Activated CD4-positive, alpha-beta T cell treated with anti-CD3 and anti-CD28 coated beads for 4 hours (primary cell): ENCODE results near the gene DUSP15.
"Not testable (repeated sequence)": the region's sequence is repeated elsewhere in the genome, so short reads cannot be mapped to it uniquely, and the experiment has no call there.

Experiments used
- DNase-seq, 2 donors: peaks; one replicate each; pipeline ENCODE4 v3.0.0-alpha.2; 2020

The DUSP15 gene

DNA sequence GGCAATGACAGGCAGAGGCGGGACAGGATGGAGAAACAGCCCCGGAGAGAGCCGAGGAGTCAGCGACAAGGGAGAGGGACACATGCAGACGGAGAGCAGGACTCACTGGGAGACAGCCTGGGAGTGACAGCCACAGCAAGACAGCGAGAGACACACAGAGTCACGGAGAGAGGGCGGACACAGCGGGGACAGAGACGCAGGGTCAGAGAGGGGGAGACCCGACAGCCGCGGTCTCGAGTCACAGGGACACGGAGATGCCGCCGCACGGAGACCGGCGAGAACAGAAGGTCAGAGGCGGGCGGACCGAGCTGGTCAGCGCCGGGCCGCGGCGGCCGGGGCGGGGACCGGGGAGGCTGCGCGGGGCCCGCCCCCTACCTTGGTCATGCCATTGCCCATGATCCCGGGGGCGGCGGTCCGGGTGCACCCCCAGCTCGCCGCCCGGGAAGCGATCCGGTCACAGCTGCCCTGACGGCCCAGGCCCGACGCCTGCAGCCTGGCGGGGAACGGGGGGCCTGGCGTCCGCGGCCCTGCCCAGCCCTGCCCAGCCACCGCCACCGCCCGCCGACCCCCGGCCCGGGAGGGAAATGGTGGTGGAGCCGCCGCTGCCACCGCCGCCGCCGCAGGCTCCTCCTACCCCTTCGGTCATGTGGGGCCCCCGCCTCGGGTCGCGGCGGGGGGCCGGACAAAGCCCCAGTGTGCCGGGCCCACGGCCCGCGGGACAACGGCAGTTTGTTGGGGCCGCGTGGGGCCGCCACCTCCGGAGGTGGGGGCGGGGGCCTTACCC lies at the start of gene DUSP15, which contains the start of gene TTLL9:
DUSP15 (minus strand) TSS at position 586 of the 784 bp plus-strand sequence; CDS start at position 396, 190 bp downstream.
TTLL9 (plus strand) TSS at position 693 of the 784 bp plus-strand sequence. CDS start 493 bp downstream, outside the sequence.
- DNase-seq, result no peak

DNA sequence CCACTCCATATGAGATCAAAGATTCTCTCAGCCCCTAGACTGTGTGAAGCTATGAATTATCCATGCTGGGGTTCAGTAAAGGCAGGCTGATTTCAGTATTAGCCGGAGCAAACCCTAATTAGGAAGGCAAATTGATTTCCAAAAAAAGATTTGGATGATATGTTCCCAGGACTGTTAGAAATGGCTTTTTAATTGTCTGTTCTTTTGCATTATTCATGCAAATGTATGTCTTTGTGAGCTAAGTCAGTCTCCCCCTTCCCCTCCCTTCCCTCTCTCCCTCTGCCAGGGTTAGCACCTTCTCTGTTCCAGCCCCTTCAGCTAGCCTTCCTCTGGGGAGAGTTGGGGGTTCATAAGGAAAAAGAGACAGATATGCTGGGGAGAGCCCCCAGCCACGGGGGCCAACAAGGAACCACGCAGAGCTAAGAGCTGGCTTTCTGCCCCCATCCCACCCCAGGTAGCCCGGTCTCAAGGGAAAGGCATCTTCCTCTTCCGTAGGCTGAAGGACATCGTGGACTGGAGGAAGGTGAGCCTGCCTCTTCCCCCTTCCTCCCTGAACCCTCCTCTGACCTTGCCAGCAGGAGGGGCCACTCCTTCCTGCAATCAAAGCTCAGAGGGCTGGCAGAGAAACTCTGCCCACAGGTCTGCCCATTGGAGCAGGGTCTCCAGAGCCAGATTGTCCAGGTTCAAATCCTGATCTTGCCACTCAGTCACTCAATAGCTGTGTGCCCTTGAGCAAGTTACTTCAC lies 49.3 kb upstream of the DUSP15 start:
- no peak for DNase-seq

DNA sequence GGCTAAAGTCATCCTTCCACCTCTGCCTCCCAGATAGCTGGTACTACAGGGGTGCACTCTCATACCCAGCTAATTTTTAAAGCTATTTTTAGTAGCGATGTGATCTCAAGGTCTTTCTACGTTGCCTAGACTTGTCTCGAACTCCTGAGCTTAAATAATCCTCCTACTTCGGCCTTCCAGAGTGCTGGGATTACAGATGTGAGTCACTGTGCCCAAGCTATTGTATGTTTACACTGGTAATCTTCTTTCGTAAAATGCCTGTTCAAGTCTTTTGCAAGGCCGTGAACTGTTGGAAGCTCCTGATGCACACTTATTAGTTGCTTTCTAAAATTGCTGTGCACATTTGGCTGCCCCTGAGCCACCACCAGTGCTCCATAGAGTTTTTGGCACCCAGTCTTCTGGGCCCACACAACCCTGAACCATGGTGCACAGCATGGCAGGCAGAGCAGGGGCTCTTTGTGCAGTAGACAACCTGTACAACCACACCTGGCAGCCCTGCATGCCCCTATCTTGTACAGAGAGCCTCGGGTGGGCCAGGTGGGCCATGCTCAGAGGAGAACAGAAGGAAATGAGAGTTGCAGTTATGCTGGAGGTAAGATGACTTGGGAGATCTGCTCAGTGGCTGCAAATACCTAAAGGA lies 48.3 kb upstream of the DUSP15 start:
- DNase-seq, result no peak

DNA sequence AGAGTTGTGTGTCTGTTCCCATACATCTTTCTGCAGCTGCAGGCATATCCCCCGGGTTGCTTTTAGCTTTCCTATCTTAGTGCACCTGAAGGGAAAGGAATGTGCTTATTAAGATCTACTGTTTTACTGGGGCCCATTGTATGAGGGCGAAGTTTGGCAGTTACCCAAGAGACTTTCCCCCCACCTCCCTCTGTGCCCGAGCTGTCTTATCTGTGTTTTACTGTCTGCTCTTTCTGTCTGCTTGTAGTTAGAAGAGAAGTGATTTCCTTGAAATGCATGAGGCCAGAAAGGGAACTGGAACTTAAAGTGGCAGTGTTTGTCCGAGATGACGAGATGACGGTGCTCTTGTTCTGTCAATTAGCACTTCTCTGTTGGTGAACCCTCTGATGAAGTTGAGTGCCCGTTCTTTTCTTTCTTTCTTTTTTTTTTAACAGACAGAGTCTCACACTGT lies 47.7 kb upstream of the DUSP15 start:
- not testable (repeated sequence) for DNase-seq

DNA sequence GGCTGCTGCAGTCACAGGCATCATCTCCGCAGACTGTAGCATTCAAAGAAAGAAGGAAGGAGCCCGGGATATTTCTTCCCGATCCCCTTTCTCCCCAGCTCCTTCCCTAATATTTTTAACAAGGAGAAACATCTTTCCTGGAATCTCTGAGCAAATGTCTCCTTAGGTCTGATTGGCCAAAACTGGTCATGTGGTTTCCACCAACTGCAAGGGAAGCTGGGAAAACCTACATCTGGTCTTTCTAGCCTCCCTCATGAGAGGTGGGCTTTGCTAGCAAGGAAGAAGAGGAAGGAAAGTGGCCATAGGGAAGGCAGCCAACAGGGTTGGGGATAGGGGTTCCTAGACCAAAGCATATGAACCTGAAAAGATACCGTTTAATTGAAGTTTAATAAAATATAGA lies 46.4 kb upstream of the DUSP15 start:
- DNase-seq, result no peak

GRCh38 chr20:31915491-31916280 lies 45.4 kb upstream of the DUSP15 start:
- DNase-seq, result no peak

- no peak for DNase-seq
Observed at GRCh38 chr20:31914170-31914569, 43.8 kb upstream of the DUSP15 start.

- DNase-seq, result no peak
Observed at GRCh38 chr20:31913431-31914157, 43.3 kb upstream of the DUSP15 start.

GRCh38 chr20:31910071-31910803 lies 39.9 kb upstream of the DUSP15 start:
- no peak for DNase-seq

GRCh38 chr20:31909253-31910070 lies 39.1 kb upstream of the DUSP15 start:
- no peak for DNase-seq

GRCh38 chr20:31908424-31908823 lies 38.1 kb upstream of the DUSP15 start:
- no peak for DNase-seq

DNA sequence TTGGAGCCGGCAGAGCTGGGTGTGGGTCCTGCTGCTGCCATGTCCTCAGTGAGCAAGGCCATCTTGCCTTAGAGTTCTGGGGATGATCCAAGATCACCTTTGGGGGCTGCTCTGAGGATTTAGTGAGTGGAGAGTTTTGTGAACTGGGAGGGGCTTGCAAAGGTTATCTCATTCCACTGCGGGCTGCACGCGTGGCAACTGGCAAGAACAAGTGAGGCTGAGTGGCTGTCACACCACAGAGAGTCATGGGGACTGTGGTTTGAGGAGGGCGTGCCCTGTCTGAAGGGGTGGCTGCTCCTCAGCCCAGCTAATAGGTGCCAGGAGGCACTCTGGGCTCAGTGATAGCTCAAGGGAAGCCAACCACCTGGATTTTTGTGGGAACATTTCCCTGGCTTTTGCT lies 37.7 kb upstream of the DUSP15 start:
- DNase-seq, result no peak

GRCh38 chr20:31907046-31907445 lies 36.7 kb upstream of the DUSP15 start:
- no peak for DNase-seq

DNA sequence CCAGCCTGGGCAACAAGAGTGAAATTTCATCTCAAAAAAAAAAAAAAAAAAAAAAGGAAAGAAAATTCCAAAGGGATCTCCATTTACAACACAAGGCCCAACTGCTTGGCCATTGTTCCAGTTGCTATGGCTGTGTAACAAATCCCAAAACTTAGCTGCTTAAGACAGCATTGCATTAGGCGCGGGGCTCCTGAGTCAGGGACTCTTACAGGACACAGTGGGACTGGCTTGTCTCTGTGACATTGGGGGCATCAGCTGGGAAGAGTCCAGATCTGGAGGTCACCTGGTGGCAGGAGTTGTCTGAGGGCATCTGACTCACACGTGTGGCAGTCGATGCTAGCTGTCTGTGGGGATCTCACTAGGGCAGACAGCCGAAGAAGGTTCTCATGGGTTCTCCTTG lies 35.7 kb upstream of the DUSP15 start:
- DNase-seq, result no peak

DNA sequence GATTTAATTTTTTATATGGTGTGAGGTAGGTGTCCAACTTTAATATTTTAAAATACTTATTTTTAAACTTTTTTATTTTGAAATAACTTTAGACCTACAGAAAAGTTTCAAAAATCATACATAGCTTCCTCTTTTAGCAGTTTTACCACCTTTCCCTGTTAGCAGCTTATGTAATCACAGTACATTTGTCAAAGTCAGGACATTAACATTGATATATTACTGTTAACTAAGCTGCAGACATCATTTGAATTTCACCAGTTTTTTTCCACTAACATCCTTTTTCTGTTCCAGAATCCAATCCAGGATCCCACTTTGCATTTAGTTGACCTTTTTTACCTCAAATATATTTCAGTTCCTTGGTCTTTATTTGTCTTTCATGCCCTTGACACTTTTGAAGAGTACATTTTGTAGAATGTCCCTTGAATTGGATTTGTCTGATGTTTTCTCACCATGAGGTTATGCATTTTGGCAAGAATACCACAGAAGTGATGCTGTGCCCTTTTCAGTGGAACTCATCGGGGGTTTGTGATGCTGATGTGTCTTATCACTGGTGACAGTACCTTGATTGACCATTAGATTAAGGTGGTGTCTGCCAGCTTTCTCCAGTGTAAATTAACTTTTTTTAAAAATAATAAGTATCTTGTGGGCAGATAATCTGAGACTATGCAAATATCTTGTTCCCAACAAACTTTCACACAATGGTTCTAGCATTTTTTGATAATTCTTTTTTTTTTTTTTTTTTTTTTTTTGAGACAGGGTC lies 33.5 kb upstream of the DUSP15 start:
- DNase-seq, result no peak

- no peak for DNase-seq
Observed at GRCh38 chr20:31901615-31902014, 31.3 kb upstream of the DUSP15 start.

GRCh38 chr20:31897541-31897940 lies 27.2 kb upstream of the DUSP15 start:
- DNase-seq, result no peak

- no peak for DNase-seq
Observed at GRCh38 chr20:31896049-31896448, 25.7 kb upstream of the DUSP15 start.

DNA sequence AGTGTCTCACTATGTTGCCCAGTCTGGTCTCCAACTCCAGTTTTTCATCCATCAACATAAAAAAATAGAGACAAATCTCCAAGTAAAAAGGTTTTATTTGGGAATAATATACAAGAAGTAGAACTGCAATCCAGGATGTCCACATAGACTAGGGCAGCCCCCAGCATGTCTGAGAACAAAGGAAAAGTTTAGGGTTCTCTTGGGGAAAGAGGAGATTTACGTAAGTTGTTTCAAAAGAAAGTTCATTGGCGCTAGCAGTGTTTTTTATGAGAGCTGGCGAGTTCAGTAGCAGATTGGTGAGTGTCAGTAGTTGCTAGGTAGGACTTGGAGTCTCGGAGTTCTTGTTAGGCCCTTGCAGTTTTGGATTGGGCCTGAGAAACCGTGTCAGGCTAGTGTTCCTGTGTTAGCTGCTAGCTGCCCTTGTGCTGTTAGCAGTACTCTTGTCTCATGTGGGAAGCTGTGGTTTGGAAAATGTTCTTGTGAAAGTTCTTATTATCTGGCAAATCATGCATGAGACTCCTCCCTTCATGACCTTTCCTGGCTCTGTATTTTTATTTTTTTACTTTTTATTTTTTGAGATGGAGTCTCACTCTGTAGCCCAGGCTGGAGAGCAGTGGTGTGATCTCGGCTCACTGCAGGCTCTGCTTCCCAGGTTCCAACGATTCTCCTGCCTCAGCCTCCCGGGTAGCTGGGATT lies 24.8 kb upstream of the DUSP15 start:
- DNase-seq, result no peak
